IPS DF 6.9 (cell line): ENCODE measurements around the gene CD99L2.

ENCODE experiments used
- DNase-seq: peaks from one replicate; pipeline ENCODE4 v3.0.0-alpha.2; 2013; ENCODE audit warnings: low read depth, low spot score
- H3K27ac ChIP-seq: one replicate; pipeline ENCODE4 v1.5.1; 2013; ENCODE audit warnings: low read length, control low read depth
- H3K27me3 ChIP-seq: 2 replicates; pipeline ENCODE4 v1.6.1; 2013; ENCODE audit warnings: mild to moderate bottlenecking, low read length; ENCODE audit not compliant: control insufficient read depth, insufficient read depth
- H3K36me3 ChIP-seq: 2 replicates; pipeline ENCODE4 v1.6.1; 2013; ENCODE audit warnings: low read length; ENCODE audit not compliant: control insufficient read depth, insufficient read depth
- H3K4me1 ChIP-seq: 2 replicates; pipeline ENCODE4 v1.6.1; 2013; ENCODE audit warnings: low read length; ENCODE audit not compliant: control insufficient read depth, insufficient read depth
- H3K4me3 ChIP-seq: 2 replicates; pipeline ENCODE4 v1.5.1; 2013; ENCODE audit warnings: mild to moderate bottlenecking, low read length
- H3K9me3 ChIP-seq: 2 replicates; pipeline ENCODE4 v1.6.1; 2013; ENCODE audit warnings: low read length, inconsistent platforms; ENCODE audit not compliant: control insufficient read depth, insufficient read depth
- WGBS: extraction: QIAGEN DNeasy Blood & Tissue Kit; methylation state at CpG from one replicate; pipeline ENCODE4 v1.1.7; 2013; ENCODE audit warnings: mixed read lengths, missing lambda C conversion rate; ENCODE audit not compliant: insufficient read length, insufficient coverage; 5-methylcytosine and 5-hydroxymethylcytosine counted together

The CD99L2 gene

GRCh38 chrX:150805736-150806135 lies 92.7 kb downstream of the CD99L2 start:
- DNase-seq: no peak
- Histone ChIP-seq H3K27me3 (no peaks in the 10 kb centered on the region), H3K4me3 (no peak overlapping the region), H3K9me3 (no peaks in the 10 kb centered on the region), H3K4me1 (no peaks in the 10 kb centered on the region), H3K36me3 (no peaks in the 10 kb centered on the region), H3K27ac (no peak overlapping the region)
- no CpG with 5 or more reads among the region's 2 CpGs for WGBS

- Histone ChIP-seq H3K4me3 (no peak overlapping the region), H3K9me3 (no peaks in the 10 kb centered on the region), H3K36me3 (no peaks in the 10 kb centered on the region), H3K27me3 (no peaks in the 10 kb centered on the region), H3K4me1 (no peaks in the 10 kb centered on the region), H3K27ac (no peak overlapping the region)
- no CpG with 5 or more reads among the region's 5 CpGs for WGBS
- no peak for DNase-seq
Observed at GRCh38 chrX:150792949-150793527, 105.4 kb downstream of the CD99L2 start.

GRCh38 chrX:150790021-150790420 lies 108.4 kb downstream of the CD99L2 start:
- no peaks in the 10 kb centered on the region for H3K36me3 ChIP-seq
- no CpG with 5 or more reads among the region's 1 CpG for WGBS
- no peaks in the 10 kb centered on the region for H3K4me1 ChIP-seq
- H3K27me3 ChIP-seq: no peaks in the 10 kb centered on the region
- no peak overlapping the region for H3K27ac ChIP-seq
- H3K9me3 ChIP-seq: no peaks in the 10 kb centered on the region
- DNase-seq: no peak
- no peak overlapping the region for H3K4me3 ChIP-seq

GRCh38 chrX:150781677-150782076 lies 116.8 kb downstream of the CD99L2 start:
- H3K4me3 ChIP-seq: no peak overlapping the region
- H3K27ac ChIP-seq: no peak overlapping the region
- no peak for DNase-seq
- H3K9me3 ChIP-seq: no peaks in the 10 kb centered on the region
- no peaks in the 10 kb centered on the region for H3K27me3 ChIP-seq
- H3K4me1 ChIP-seq: peaks cover 3% of the 10 kb centered on the region
- no peaks in the 10 kb centered on the region for H3K36me3 ChIP-seq
- no CpG with 5 or more reads among the region's 10 CpGs for WGBS

GRCh38 chrX:150779385-150779784 lies 119.1 kb downstream of the CD99L2 start:
- Histone ChIP-seq H3K9me3 (no peaks in the 10 kb centered on the region), H3K4me1 (peaks cover 3% of the 10 kb centered on the region), H3K27ac (no peak overlapping the region), H3K4me3 (no peak overlapping the region), H3K36me3 (no peaks in the 10 kb centered on the region; the same call in 1 of the 2 replicates), H3K27me3 (no peaks in the 10 kb centered on the region)
- WGBS: no CpG with 5 or more reads among the region's 8 CpGs
- no peak for DNase-seq

- no peaks in the 10 kb centered on the region for H3K9me3 ChIP-seq
- DNase-seq: no peak
- no peak overlapping the region for H3K27ac ChIP-seq
- H3K27me3 ChIP-seq: no peaks in the 10 kb centered on the region
- H3K4me1 ChIP-seq: peaks cover 3% of the 10 kb centered on the region
- H3K36me3 ChIP-seq: no peaks in the 10 kb centered on the region; the same call in 1 of the 2 replicates
- no peak overlapping the region for H3K4me3 ChIP-seq
- WGBS: no CpG with 5 or more reads among the region's 18 CpGs
Observed at GRCh38 chrX:150777328-150777992, 121.0 kb downstream of the CD99L2 start.

- WGBS: no CpG with 5 or more reads among the region's 18 CpGs
Observed at GRCh38 chrX:150775569-150776350, 122.7 kb downstream of the CD99L2 start.

GRCh38 chrX:150774798-150775568 lies 123.5 kb downstream of the CD99L2 start:
- Histone ChIP-seq H3K36me3 (no peaks in the 10 kb centered on the region; the same call in 1 of the 2 replicates), H3K27ac (no peak overlapping the region), H3K4me1 (peaks cover 3% of the 10 kb centered on the region), H3K27me3 (no peaks in the 10 kb centered on the region), H3K4me3 (no peak overlapping the region), H3K9me3 (no peaks in the 10 kb centered on the region)
- no CpG with 5 or more reads among the region's 14 CpGs for WGBS
- DNase-seq: no peak

More at GRCh38 chrX:150775569-150776350, 122.7 kb downstream of the CD99L2 start:
- no peak for DNase-seq
- Histone ChIP-seq H3K27ac (no peak overlapping the region), H3K4me1 (peaks cover 3% of the 10 kb centered on the region), H3K27me3 (no peaks in the 10 kb centered on the region), H3K4me3 (no peak overlapping the region), H3K9me3 (no peaks in the 10 kb centered on the region), H3K36me3 (no peaks in the 10 kb centered on the region; the same call in 1 of the 2 replicates)

- H3K4me1 ChIP-seq: peaks cover 3% of the 10 kb centered on the region
- H3K36me3 ChIP-seq: no peaks in the 10 kb centered on the region; the same call in 1 of the 2 replicates
- H3K27me3 ChIP-seq: no peaks in the 10 kb centered on the region
- H3K9me3 ChIP-seq: no peaks in the 10 kb centered on the region
- DNase-seq: no peak
- WGBS: no CpG with 5 or more reads among the region's 4 CpGs
- H3K27ac ChIP-seq: no peak overlapping the region
- no peak overlapping the region for H3K4me3 ChIP-seq
Observed at GRCh38 chrX:150773634-150774033, 124.8 kb downstream of the CD99L2 start.

- no peaks in the 10 kb centered on the region; the same call in 1 of the 2 replicates for H3K36me3 ChIP-seq
- WGBS: no CpG with 5 or more reads among the region's 8 CpGs
- no peaks in the 10 kb centered on the region for H3K27me3 ChIP-seq
- H3K4me3 ChIP-seq: no peak overlapping the region
- no peak for DNase-seq
- H3K4me1 ChIP-seq: peaks cover 3% of the 10 kb centered on the region
- H3K27ac ChIP-seq: no peak overlapping the region
- no peaks in the 10 kb centered on the region for H3K9me3 ChIP-seq
Observed at GRCh38 chrX:150773117-150773516, 125.4 kb downstream of the CD99L2 start.
